RWPE1 (cell line): Measurements from ENCODE around the gene IGLL5.
"Not testable (repeated sequence)": the region's sequence is repeated elsewhere in the genome, so short reads cannot be mapped to it uniquely, and the experiment has no call there.

Source experiments
- CTCF ChIA-PET: fragments of 350-600 bp; sonication (Branson Sonifier 250); formaldehyde crosslinking; extraction: SDS; loops from one replicate; lab custom pipeline; 2021; lab: Yijun Ruan, JAX
- POLR2A ChIA-PET: fragments of 400-600 bp; formaldehyde crosslinking; extraction: SDS; loops from one replicate; lab custom pipeline; 2020; ENCODE audit warnings: antibody characterized with exemption; ENCODE audit not compliant: low non-redundant PET; lab: Yijun Ruan, JAX
- DNase-seq: peaks from one replicate; pipeline ENCODE4 v3.0.0; 2012; ENCODE audit warnings: low spot score
- H3K27ac ChIP-seq: fragments of 450-650 bp; 2 replicates; pipeline ENCODE4 v1.5.1; 2017
- CTCF ChIP-seq: fragments of 450-650 bp; conservative IDR thresholded peaks from 2 replicates; pipeline ENCODE4 v1.5.1; 2017; ENCODE audit warnings: low read depth, mild to moderate bottlenecking

Gene IGLL5

GRCh38 chr22:22895776-22896445 is 8.3 kb downstream of the IGLL5 start:
- H3K27ac ChIP-seq: no peak overlapping the region
- ChIA-PET CTCF (no interaction called here), POLR2A (no interaction called here)
- no peak for TF ChIP-seq CTCF
- DNase-seq: no peak

DNA sequence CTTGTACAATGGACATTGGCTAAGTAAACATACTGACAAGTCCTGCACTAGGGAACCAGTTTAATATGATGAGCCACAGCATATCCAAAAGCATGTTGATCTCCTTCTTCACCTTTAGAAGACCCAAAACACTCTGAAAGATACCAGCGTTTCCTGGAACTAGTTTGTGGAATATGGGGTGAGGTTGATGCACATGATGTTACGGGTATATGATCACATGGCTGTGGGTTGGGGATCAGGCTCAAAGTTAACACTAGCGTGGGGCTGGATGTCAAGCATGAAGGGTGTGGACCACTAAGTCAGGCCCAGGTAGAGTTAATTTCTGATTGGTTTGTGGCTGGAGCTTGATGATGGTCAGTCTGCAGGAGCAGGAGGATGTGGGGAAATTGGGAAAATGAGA is 9.0 kb downstream of the IGLL5 start:
- no peak overlapping the region for H3K27ac ChIP-seq
- CTCF ChIA-PET: no interaction called here
- DNase-seq: no peak
- POLR2A ChIA-PET: no interaction called here
- no peak for TF ChIP-seq CTCF

GRCh38 chr22:22897091-22897490 is 9.5 kb downstream of the IGLL5 start:
- no peak overlapping the region for H3K27ac ChIP-seq
- no peak for DNase-seq
- ChIA-PET POLR2A (no interaction called here), CTCF (no interaction called here)
- TF ChIP-seq CTCF: no peak

GRCh38 chr22:22897947-22898346 is 10.3 kb downstream of the IGLL5 start:
- CTCF ChIA-PET: no interaction called here
- no peak overlapping the region for H3K27ac ChIP-seq
- no peak for DNase-seq
- POLR2A ChIA-PET: no interaction called here
- no peak for TF ChIP-seq CTCF

- H3K27ac ChIP-seq, CTCF ChIA-PET, POLR2A ChIA-PET, DNase-seq: not testable (repeated sequence)
These were observed 10.9 kb downstream of the IGLL5 start for GRCh38 chr22:22898411-22898950.

- DNase-seq, H3K27ac ChIP-seq, CTCF ChIA-PET, POLR2A ChIA-PET: not testable (repeated sequence)
These were observed 11.9 kb downstream of the IGLL5 start for GRCh38 chr22:22899342-22900080.

DNA sequence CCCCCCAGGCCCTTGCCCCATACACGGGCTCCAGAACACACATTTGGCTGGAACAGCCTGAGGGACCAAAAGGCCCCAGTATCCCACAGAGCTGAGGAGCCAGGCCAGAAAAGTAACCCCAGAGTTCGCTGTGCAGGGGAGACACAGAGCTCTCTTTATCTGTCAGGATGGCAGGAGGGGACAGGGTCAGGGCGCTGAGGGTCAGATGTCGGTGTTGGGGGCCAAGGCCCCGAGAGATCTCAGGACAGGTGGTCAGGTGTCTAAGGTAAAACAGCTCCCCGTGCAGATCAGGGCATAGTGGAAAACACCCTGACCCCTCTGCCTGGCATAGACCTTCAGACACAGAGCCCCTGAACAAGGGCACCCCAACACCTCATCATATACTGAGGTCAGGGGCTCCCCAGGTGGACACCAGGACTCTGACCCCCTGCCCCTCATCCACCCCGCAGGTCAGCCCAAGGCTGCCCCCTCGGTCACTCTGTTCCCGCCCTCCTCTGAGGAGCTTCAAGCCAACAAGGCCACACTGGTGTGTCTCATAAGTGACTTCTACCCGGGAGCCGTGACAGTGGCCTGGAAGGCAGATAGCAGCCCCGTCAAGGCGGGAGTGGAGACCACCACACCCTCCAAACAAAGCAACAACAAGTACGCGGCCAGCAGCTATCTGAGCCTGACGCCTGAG is 13.1 kb downstream of the IGLL5 start:
- POLR2A ChIA-PET, CTCF ChIA-PET, DNase-seq, H3K27ac ChIP-seq: not testable (repeated sequence)
